ENCODE results near the gene FER. TPM values are rescaled to one million over a fixed set of nuclear protein-coding genes. Genes with fewer than 3 reads are reported as not detected.
A peak's percentile ranks its signal among the peaks of the same experiment; 100 is the strongest.

Gene FER
- total and polyA plus RNA-seq, 2 of the 13 experiments (the other 11 are each of a cell fraction or from before 2014, with no cell fraction given): 7.9 to 29.0 TPM

DNA sequence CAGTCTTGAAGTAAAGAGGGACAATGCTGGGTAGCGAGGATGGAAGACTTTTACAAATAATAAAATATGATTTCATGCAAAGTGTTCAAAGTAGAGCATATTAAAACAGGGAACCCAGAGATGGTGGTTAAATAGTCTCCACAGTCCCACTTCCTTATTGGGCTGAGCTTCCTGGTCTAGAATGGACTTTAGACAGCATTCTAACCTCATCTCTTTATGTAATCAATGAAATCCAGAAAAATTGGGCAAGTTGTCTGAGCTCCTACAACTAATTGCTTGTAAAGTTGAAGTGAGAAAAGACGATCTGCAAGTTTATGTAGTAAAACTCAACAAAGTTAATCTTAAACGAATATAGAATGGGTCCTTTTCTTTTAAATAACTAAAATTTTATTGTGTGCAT is 333.2 kb downstream of the FER start:
- peak; percentile 34 for FAIRE-seq
- WGBS (ENCODE audit: low lambda C conversion rate): 86% methylated on average over 3 of the region's 3 CpGs

More for the DNA sequence above, 333.2 kb downstream of the FER start:
- H3K27ac ChIP-seq (ENCODE audit: extremely low read length, insufficient read depth, low read length): no peak overlapping the region
- peaks cover 9% of the 10 kb centered on the region for H3K4me1 ChIP-seq (ENCODE audit: insufficient read depth, low read length)
- no peaks in the 10 kb centered on the region for H4K20me1 ChIP-seq (ENCODE audit: insufficient read depth, low read length)
- no peaks in the 10 kb centered on the region for H3K27me3 ChIP-seq (ENCODE audit: control insufficient read depth in 1 of 2, insufficient read depth in 2 of 2, low read length in 2 of 2)
- no peaks in the 10 kb centered on the region for H3K79me2 ChIP-seq (ENCODE audit: insufficient read depth, low read length)
- DNase-seq (ENCODE audit: low spot score) (peak; percentile 30), ATAC-seq (peak; percentile 46; the same call in 1 of the 3 replicates)
- no peak overlapping the region for H3K9ac ChIP-seq (ENCODE audit: insufficient read depth, low read depth, low read length)
- TF ChIP-seq, protein P1, sequence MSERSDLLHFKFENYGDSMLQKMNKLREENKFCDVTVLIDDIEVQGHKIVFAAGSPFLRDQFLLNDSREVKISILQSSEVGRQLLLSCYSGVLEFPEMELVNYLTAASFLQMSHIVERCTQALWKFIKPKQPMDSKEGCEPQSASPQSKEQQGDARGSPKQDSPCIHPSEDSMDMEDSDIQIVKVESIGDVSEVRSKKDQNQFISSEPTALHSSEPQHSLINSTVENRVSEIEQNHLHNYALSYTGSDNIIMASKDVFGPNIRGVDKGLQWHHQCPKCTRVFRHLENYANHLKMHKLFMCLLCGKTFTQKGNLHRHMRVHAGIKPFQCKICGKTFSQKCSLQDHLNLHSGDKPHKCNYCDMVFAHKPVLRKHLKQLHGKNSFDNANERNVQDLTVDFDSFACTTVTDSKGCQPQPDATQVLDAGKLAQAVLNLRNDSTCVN (CRISPR knock-in tag; IDR thresholded peaks at IDR 0.05; ENCODE audit: borderline replicate concordance): peak; percentile 99
- TF ChIP-seq, protein P2, sequence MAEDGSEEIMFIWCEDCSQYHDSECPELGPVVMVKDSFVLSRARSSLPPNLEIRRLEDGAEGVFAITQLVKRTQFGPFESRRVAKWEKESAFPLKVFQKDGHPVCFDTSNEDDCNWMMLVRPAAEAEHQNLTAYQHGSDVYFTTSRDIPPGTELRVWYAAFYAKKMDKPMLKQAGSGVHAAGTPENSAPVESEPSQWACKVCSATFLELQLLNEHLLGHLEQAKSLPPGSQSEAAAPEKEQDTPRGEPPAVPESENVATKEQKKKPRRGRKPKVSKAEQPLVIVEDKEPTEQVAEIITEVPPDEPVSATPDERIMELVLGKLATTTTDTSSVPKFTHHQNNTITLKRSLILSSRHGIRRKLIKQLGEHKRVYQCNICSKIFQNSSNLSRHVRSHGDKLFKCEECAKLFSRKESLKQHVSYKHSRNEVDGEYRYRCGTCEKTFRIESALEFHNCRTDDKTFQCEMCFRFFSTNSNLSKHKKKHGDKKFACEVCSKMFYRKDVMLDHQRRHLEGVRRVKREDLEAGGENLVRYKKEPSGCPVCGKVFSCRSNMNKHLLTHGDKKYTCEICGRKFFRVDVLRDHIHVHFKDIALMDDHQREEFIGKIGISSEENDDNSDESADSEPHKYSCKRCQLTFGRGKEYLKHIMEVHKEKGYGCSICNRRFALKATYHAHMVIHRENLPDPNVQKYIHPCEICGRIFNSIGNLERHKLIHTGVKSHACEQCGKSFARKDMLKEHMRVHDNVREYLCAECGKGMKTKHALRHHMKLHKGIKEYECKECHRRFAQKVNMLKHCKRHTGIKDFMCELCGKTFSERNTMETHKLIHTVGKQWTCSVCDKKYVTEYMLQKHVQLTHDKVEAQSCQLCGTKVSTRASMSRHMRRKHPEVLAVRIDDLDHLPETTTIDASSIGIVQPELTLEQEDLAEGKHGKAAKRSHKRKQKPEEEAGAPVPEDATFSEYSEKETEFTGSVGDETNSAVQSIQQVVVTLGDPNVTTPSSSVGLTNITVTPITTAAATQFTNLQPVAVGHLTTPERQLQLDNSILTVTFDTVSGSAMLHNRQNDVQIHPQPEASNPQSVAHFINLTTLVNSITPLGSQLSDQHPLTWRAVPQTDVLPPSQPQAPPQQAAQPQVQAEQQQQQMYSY (CRISPR knock-in tag; IDR thresholded peaks at IDR 0.05): no peak
- TF ChIP-seq, protein P3, sequence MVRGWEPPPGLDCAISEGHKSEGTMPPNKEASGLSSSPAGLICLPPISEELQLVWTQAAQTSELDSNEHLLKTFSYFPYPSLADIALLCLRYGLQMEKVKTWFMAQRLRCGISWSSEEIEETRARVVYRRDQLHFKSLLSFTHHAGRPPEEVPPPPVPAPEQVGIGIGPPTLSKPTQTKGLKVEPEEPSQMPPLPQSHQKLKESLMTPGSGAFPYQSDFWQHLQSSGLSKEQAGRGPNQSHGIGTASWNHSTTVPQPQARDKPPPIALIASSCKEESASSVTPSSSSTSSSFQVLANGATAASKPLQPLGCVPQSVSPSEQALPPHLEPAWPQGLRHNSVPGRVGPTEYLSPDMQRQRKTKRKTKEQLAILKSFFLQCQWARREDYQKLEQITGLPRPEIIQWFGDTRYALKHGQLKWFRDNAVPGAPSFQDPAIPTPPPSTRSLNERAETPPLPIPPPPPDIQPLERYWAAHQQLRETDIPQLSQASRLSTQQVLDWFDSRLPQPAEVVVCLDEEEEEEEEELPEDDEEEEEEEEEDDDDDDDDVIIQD (CRISPR knock-in tag; IDR thresholded peaks at IDR 0.05; ENCODE audit: low read depth): peak; percentile 72; the same call in 1 of the 2 replicates
- TF ChIP-seq ZNF556 (CRISPR knock-in tag; IDR thresholded peaks at IDR 0.05; ENCODE audit: borderline replicate concordance) (no peak), MED8 (CRISPR knock-in tag; IDR thresholded peaks at IDR 0.05; ENCODE audit: insufficient replicate concordance) (no peak), HNF4A (CRISPR knock-in tag; IDR thresholded peaks at IDR 0.05) (peak; percentile 47), ELF1 (CRISPR knock-in tag; IDR thresholded peaks at IDR 0.05) (peak; percentile 55), SRF (IDR thresholded peaks at IDR 0.05; ENCODE audit: low read depth, low read length) (peak; percentile 50; the same call in 1 of the 2 replicates)
- H3K9me3 ChIP-seq (ENCODE audit: low read length): no peaks in the 10 kb centered on the region
- BruUV-seq (replicated peaks): no TSS peak
- 0 out of 5 replicates have a peak, but pooled peaks cover 0 to 2% of the 10 kb centered on the region in 2 experiments for H3K36me3 ChIP-seq (replicated peaks in 1 of 2; ENCODE audit: control insufficient read depth in 1 of 2, insufficient read depth in 2 of 2, low read length in 2 of 2)
- intact Hi-C loops (cut with micrococcal nuclease; ENCODE audit: unreplicated experiment) (no loop called here), in situ Hi-C loops (cut with HindIII; ENCODE audit: extremely low pct_ligation_motif_present, low pct_unique_long_range_greater_than_20kb) (no loop called here)
- no peak overlapping the region for H3K4me2 ChIP-seq (ENCODE audit: low read depth, low read length)
- POLR2A ChIA-PET: no interaction called here
- no peak overlapping the region for H2AFZ ChIP-seq (ENCODE audit: low read length)
- CTCF ChIA-PET (ENCODE audit: low intra/inter-chr PET ratio, low total read pairs): no interaction called here
- no peak overlapping the region for H3K4me3 ChIP-seq (replicated peaks in 1 of 3; ENCODE audit: insufficient read depth in 1 of 3, low read depth in 2 of 3, low read length in 3 of 3)

All from HepG2 (cell line).